Measurements from ENCODE around the gene CAB39.
"Not testable (repeated sequence)": the region's sequence is repeated elsewhere in the genome, so short reads cannot be mapped to it uniquely, and the experiment has no call there.

Gene CAB39

GRCh38 chr2:230719340-230719739 is 6.7 kb downstream of the CAB39 start:
- FAIRE-seq (no peak), DNase-seq (ENCODE audit: insufficient read length) (no peak)
- TF ChIP-seq POLR2A (IDR thresholded peaks at IDR 0.05; ENCODE audit: low read depth, low read length) (no peak), POLR2AphosphoS5 (IDR thresholded peaks at IDR 0.05; ENCODE audit: low read depth, low read length) (no peak), TAF1 (IDR thresholded peaks at IDR 0.05; ENCODE audit: borderline replicate concordance, low read depth, low read length) (no peak)

GRCh38 chr2:230721712-230722111 is 9.1 kb downstream of the CAB39 start:
- DNase-seq (ENCODE audit: insufficient read length) (no peak), FAIRE-seq (no peak)
- no peak for TF ChIP-seq TAF1 (IDR thresholded peaks at IDR 0.05; ENCODE audit: borderline replicate concordance, low read depth, low read length)
- TF ChIP-seq POLR2A (IDR thresholded peaks at IDR 0.05; ENCODE audit: low read depth, low read length), result no peak
- TF ChIP-seq POLR2AphosphoS5 (IDR thresholded peaks at IDR 0.05; ENCODE audit: low read depth, low read length), result no peak

- DNase-seq (ENCODE audit: insufficient read length), result no peak
- FAIRE-seq, result no peak
- TF ChIP-seq POLR2AphosphoS5 (IDR thresholded peaks at IDR 0.05; ENCODE audit: low read depth, low read length), result no peak
- no peak for TF ChIP-seq TAF1 (IDR thresholded peaks at IDR 0.05; ENCODE audit: borderline replicate concordance, low read depth, low read length)
- no peak for TF ChIP-seq POLR2A (IDR thresholded peaks at IDR 0.05; ENCODE audit: low read depth, low read length)
Measured at GRCh38 chr2:230722207-230722885, 9.7 kb downstream of the CAB39 start.

GRCh38 chr2:230723363-230723762 is 10.7 kb downstream of the CAB39 start:
- TF ChIP-seq POLR2A (IDR thresholded peaks at IDR 0.05; ENCODE audit: low read depth, low read length) (no peak), TAF1 (IDR thresholded peaks at IDR 0.05; ENCODE audit: borderline replicate concordance, low read depth, low read length) (no peak), POLR2AphosphoS5 (IDR thresholded peaks at IDR 0.05; ENCODE audit: low read depth, low read length) (no peak; the same call in 1 of the 2 replicates)
- no peak for DNase-seq (ENCODE audit: insufficient read length)
- FAIRE-seq, result no peak

- not testable (repeated sequence) for DNase-seq (ENCODE audit: insufficient read length); FAIRE-seq
Measured at GRCh38 chr2:230724957-230725356, 12.3 kb downstream of the CAB39 start.

- FAIRE-seq (no peak), DNase-seq (ENCODE audit: insufficient read length) (no peak)
- no peak for TF ChIP-seq POLR2AphosphoS5 (IDR thresholded peaks at IDR 0.05; ENCODE audit: low read depth, low read length)
- TF ChIP-seq POLR2A (IDR thresholded peaks at IDR 0.05; ENCODE audit: low read depth, low read length), result no peak
- TF ChIP-seq TAF1 (IDR thresholded peaks at IDR 0.05; ENCODE audit: borderline replicate concordance, low read depth, low read length), result no peak
Measured at GRCh38 chr2:230731512-230731911, 18.9 kb downstream of the CAB39 start.

GRCh38 chr2:230732914-230733401 is 20.3 kb downstream of the CAB39 start:
- DNase-seq (ENCODE audit: insufficient read length) (no peak), FAIRE-seq (no peak)
- no peak for TF ChIP-seq POLR2A (IDR thresholded peaks at IDR 0.05; ENCODE audit: low read depth, low read length)
- no peak for TF ChIP-seq TAF1 (IDR thresholded peaks at IDR 0.05; ENCODE audit: borderline replicate concordance, low read depth, low read length)
- no peak for TF ChIP-seq POLR2AphosphoS5 (IDR thresholded peaks at IDR 0.05; ENCODE audit: low read depth, low read length)

- DNase-seq (ENCODE audit: insufficient read length) (no peak), FAIRE-seq (no peak)
- TF ChIP-seq TAF1 (IDR thresholded peaks at IDR 0.05; ENCODE audit: borderline replicate concordance, low read depth, low read length) (no peak), POLR2A (IDR thresholded peaks at IDR 0.05; ENCODE audit: low read depth, low read length) (no peak)
Measured at GRCh38 chr2:230734247-230735175, 21.9 kb downstream of the CAB39 start.

GRCh38 chr2:230735884-230736283 is 23.2 kb downstream of the CAB39 start:
- TF ChIP-seq POLR2A (IDR thresholded peaks at IDR 0.05; ENCODE audit: low read depth, low read length), result no peak
- TF ChIP-seq POLR2AphosphoS5 (IDR thresholded peaks at IDR 0.05; ENCODE audit: low read depth, low read length), result no peak
- no peak for TF ChIP-seq TAF1 (IDR thresholded peaks at IDR 0.05; ENCODE audit: borderline replicate concordance, low read depth, low read length)
- FAIRE-seq (peak; percentile 58), DNase-seq (ENCODE audit: insufficient read length) (no peak)

- FAIRE-seq (no peak), DNase-seq (ENCODE audit: insufficient read length) (no peak)
- TF ChIP-seq POLR2AphosphoS5 (IDR thresholded peaks at IDR 0.05; ENCODE audit: low read depth, low read length), result no peak
- no peak for TF ChIP-seq TAF1 (IDR thresholded peaks at IDR 0.05; ENCODE audit: borderline replicate concordance, low read depth, low read length)
- no peak for TF ChIP-seq POLR2A (IDR thresholded peaks at IDR 0.05; ENCODE audit: low read depth, low read length)
Measured at GRCh38 chr2:230737300-230737699, 24.7 kb downstream of the CAB39 start.

GRCh38 chr2:230737791-230738226 is 25.2 kb downstream of the CAB39 start:
- no peak for FAIRE-seq
- no peak for DNase-seq (ENCODE audit: insufficient read length)
- TF ChIP-seq TAF1 (IDR thresholded peaks at IDR 0.05; ENCODE audit: borderline replicate concordance, low read depth, low read length) (no peak), POLR2A (IDR thresholded peaks at IDR 0.05; ENCODE audit: low read depth, low read length) (no peak), POLR2AphosphoS5 (IDR thresholded peaks at IDR 0.05; ENCODE audit: low read depth, low read length) (no peak)

GRCh38 chr2:230738391-230738811 is 25.8 kb downstream of the CAB39 start:
- no peak for DNase-seq (ENCODE audit: insufficient read length)
- peak; percentile 30 for FAIRE-seq
- no peak for TF ChIP-seq TAF1 (IDR thresholded peaks at IDR 0.05; ENCODE audit: borderline replicate concordance, low read depth, low read length)
- no peak for TF ChIP-seq POLR2A (IDR thresholded peaks at IDR 0.05; ENCODE audit: low read depth, low read length)
- TF ChIP-seq POLR2AphosphoS5 (IDR thresholded peaks at IDR 0.05; ENCODE audit: low read depth, low read length), result no peak
